Liver (tissue), 9 donors: ENCODE data around the gene CDCP1. TPM values are rescaled to one million over a fixed set of nuclear protein-coding genes. Genes with fewer than 3 reads are reported as not detected.

Source experiments
- DNase-seq: peaks from one replicate; pipeline ENCODE4 v3.0.0-alpha.2; 2017; ENCODE audit warnings: low spot score
- H3K27ac ChIP-seq, 2 donors: one replicate each; pipeline ENCODE4 v1.7.0; 2013; ENCODE audit warnings: inconsistent platforms in 2 of 2, low read length in 2 of 2, control low read depth in 1 of 2, low read depth in 1 of 2, mild to moderate bottlenecking in 1 of 2
- H3K27me3 ChIP-seq, 4 donors: one replicate each; pipeline versions ENCODE4 v1.6.1 to v1.7.0; 2013; ENCODE audit warnings: low read length in 3 of 4, inconsistent platforms in 1 of 4, mild to moderate bottlenecking in 1 of 4, moderate library complexity in 1 of 4; ENCODE audit not compliant: control insufficient read depth in 4 of 4, insufficient read depth in 4 of 4
- H3K36me3 ChIP-seq, 4 donors: one replicate each; pipeline versions ENCODE4 v1.6.1 to v1.7.0; 2013; ENCODE audit warnings: low read length in 3 of 4, mild to moderate bottlenecking in 3 of 4, low read depth in 1 of 4, moderate library complexity in 1 of 4; ENCODE audit not compliant: control insufficient read depth in 4 of 4, insufficient read depth in 3 of 4
- H3K4me1 ChIP-seq, 4 donors: one replicate each; pipeline versions ENCODE4 v1.6.1 to v1.7.0; 2013; ENCODE audit warnings: low read length in 3 of 4, mild to moderate bottlenecking in 3 of 4, moderate library complexity in 1 of 4; ENCODE audit not compliant: control insufficient read depth in 4 of 4, insufficient read depth in 4 of 4
- H3K4me3 ChIP-seq, 3 donors: one replicate each; pipeline versions ENCODE4 v1.6.1 to v1.7.0; 2013; ENCODE audit warnings: low read length in 3 of 3, control low read depth in 1 of 3, low read depth in 1 of 3, mild to moderate bottlenecking in 1 of 3
- H3K9ac ChIP-seq, 2 donors: one replicate each; pipeline ENCODE4 v1.7.0; 2013; ENCODE audit warnings: low read length in 2 of 2, mild to moderate bottlenecking in 2 of 2, moderate library complexity in 2 of 2, control low read depth in 1 of 2, low read depth in 1 of 2
- H3K9me3 ChIP-seq, 4 donors: one replicate each; pipeline versions ENCODE4 v1.6.1 to v1.7.0; 2013; ENCODE audit warnings: low read length in 3 of 4; ENCODE audit not compliant: control insufficient read depth in 4 of 4
- ATF3 ChIP-seq: IDR thresholded peaks from 2 replicates; pipeline ENCODE4 v1.6.1; 2016; ENCODE audit warnings: antibody characterized with exemption
- CTCF ChIP-seq: fragments of 150-350 bp; IDR thresholded peaks from 2 replicates; pipeline ENCODE4 v1.5.1; 2017; ENCODE audit warnings: improper control_type of control experiment, low read depth, low read length; ENCODE audit not compliant: missing input control
- EGR1 ChIP-seq, 2 donors: IDR thresholded peaks; 2 replicates each; pipeline ENCODE4 v1.6.1; 2016 to 2018; ENCODE audit warnings: antibody characterized with exemption in 2 of 2, low read depth in 2 of 2
- FOXA1 ChIP-seq: IDR thresholded peaks from 2 replicates; pipeline ENCODE4 v1.6.1; 2016; ENCODE audit warnings: antibody characterized with exemption
- FOXA2 ChIP-seq: IDR thresholded peaks from 2 replicates; pipeline ENCODE4 v1.6.1; 2016; ENCODE audit warnings: antibody characterized with exemption
- HNF4A ChIP-seq, 2 donors: conservative IDR thresholded peaks; 2 replicates each; pipeline ENCODE4 v1.6.1; 2016; ENCODE audit warnings: antibody characterized with exemption in 2 of 2, mild to moderate bottlenecking in 2 of 2
- HNF4G ChIP-seq: IDR thresholded peaks from 2 replicates; pipeline ENCODE4 v1.6.1; 2016; ENCODE audit warnings: antibody characterized with exemption
- MAX ChIP-seq: IDR thresholded peaks from 2 replicates; pipeline ENCODE4 v1.6.1; 2016; ENCODE audit warnings: antibody characterized with exemption
- NR2F2 ChIP-seq: IDR thresholded peaks from 2 replicates; pipeline ENCODE4 v1.6.1; 2016; ENCODE audit warnings: antibody characterized with exemption
- RAD21 ChIP-seq, 2 donors: IDR thresholded peaks; 2 replicates each; pipeline ENCODE4 v1.6.1; 2016; ENCODE audit warnings: antibody characterized with exemption in 2 of 2, mild to moderate bottlenecking in 2 of 2
- REST ChIP-seq: IDR thresholded peaks from 2 replicates; pipeline ENCODE4 v1.6.1; 2016; ENCODE audit warnings: antibody characterized with exemption, mild to moderate bottlenecking
- RXRA ChIP-seq, 2 donors: IDR thresholded peaks; 2 replicates each; pipeline ENCODE4 v1.6.1; 2017 to 2018; ENCODE audit warnings: antibody characterized with exemption in 2 of 2, mild to moderate bottlenecking in 1 of 2
- SP1 ChIP-seq: IDR thresholded peaks from 2 replicates; pipeline ENCODE4 v1.6.1; 2018; ENCODE audit warnings: antibody characterized with exemption, mild to moderate bottlenecking
- TAF1 ChIP-seq: conservative IDR thresholded peaks from 2 replicates; pipeline ENCODE4 v1.6.1; 2016; ENCODE audit warnings: antibody characterized with exemption, mild to moderate bottlenecking
- ZBTB33 ChIP-seq: IDR thresholded peaks from 2 replicates; pipeline ENCODE4 v1.6.1; 2016; ENCODE audit warnings: antibody characterized with exemption
- WGBS: extraction: QIAGEN DNeasy Blood & Tissue Kit; methylation state at CpG from one replicate; pipeline ENCODE4 v1.1.7; 2013; 5-methylcytosine and 5-hydroxymethylcytosine counted together
- polyA plus RNA-seq, 2 donors: library from polyadenylated mRNA; stranded (reverse) in 1 of 2; unstranded in 1 of 2; fragments of 200-250 nt in 1 of 2; fragments of >200 nt in 1 of 2; fragmentation: Nextera tagmentation in 1 of 2; extraction: Ambion mirVana in 1 of 2; gene quantifications; one replicate each; pipeline versions ENCODE4 v1.2.1 to v1.2.3, GENCODE V29; 2013 to 2015
- total RNA-seq, 2 donors: library from RNA; depleted of rRNA; stranded (reverse); fragments of >200 nt; gene quantifications; one replicate each; pipeline ENCODE4 v1.2.3, GENCODE V29; 2014
- donor health status: healthy.
- donor health status: healthy.
- donor health status: healthy.
- donor health status: healthy.
- donor health status: healthy.

The CDCP1 gene
- total and polyA plus RNA-seq, 4 donors, result 0.22 to 0.67 (median 0.45) TPM

- no peaks in the 10 kb centered on the region for H3K4me1 ChIP-seq
- H3K9me3 ChIP-seq, result no peaks in the 10 kb centered on the region
- H3K27me3 ChIP-seq, result peaks cover 0 to 3% (median 0%) of the 10 kb centered on the region in 4 donors
- no peak for DNase-seq
- WGBS, result 66% methylated on average over 5 of the region's 5 CpGs
- H3K36me3 ChIP-seq, result no peaks in the 10 kb centered on the region
- H3K4me3 ChIP-seq, result no peak overlapping the region
- H3K27ac ChIP-seq, result no peak overlapping the region
- no peak for TF ChIP-seq RXRA (IDR thresholded peaks at IDR 0.05)
- no peak for TF ChIP-seq HNF4G
- no peak for TF ChIP-seq RAD21 (IDR thresholded peaks at IDR 0.05)
- TF ChIP-seq ZBTB33, result no peak
- no peak for TF ChIP-seq NR2F2
- TF ChIP-seq MAX, result no peak
- no peak for TF ChIP-seq ATF3
- TF ChIP-seq TAF1, result no peak
- TF ChIP-seq SP1, result no peak
- TF ChIP-seq CTCF, result no peak
- TF ChIP-seq FOXA2, result no peak
- H3K9ac ChIP-seq, result no peak overlapping the region
These were observed 23.1 kb downstream of the CDCP1 start for GRCh38 chr3:45123030-45123429.

- no peak for DNase-seq
- Histone ChIP-seq H3K27ac (no peak overlapping the region), H3K4me1 (no peaks in the 10 kb centered on the region), H3K36me3 (no peaks in the 10 kb centered on the region), H3K4me3 (no peak overlapping the region), H3K9ac (no peak overlapping the region), H3K27me3 (peaks cover 0 to 3% (median 0%) of the 10 kb centered on the region in 4 donors), H3K9me3 (no peaks in the 10 kb centered on the region)
- WGBS, result 75% methylated on average over 12 of the region's 12 CpGs
- TF ChIP-seq HNF4A (conservative IDR thresholded peaks at IDR 0.05) (no peak), FOXA1 (no peak), CTCF (no peak), SP1 (no peak), REST (no peak), MAX (no peak), EGR1 (IDR thresholded peaks at IDR 0.05; ENCODE audit: low read depth in 2 of 2) (no peak), FOXA2 (no peak), NR2F2 (no peak)
These were observed 25.6 kb downstream of the CDCP1 start for GRCh38 chr3:45120359-45121158.
